Right ventricle myocardium inferior (tissue), 1 donor: ENCODE results near the gene TMEM168. TPM values are rescaled to one million over a fixed set of nuclear protein-coding genes. Genes with fewer than 3 reads are reported as not detected.
A peak's percentile ranks its signal among the peaks of the same experiment; 100 is the strongest.
"Not testable (repeated sequence)": the region's sequence is repeated elsewhere in the genome, so short reads cannot be mapped to it uniquely, and the experiment has no call there.

ENCODE experiments used
- ATAC-seq: fragments of 200-7000 bp; cut with Tn5 transposase; one replicate; pipeline ENCODE4 v1.9.1; 2020; ENCODE audit warnings: mild to moderate bottlenecking, moderate library complexity
- DNase-seq: peaks from one replicate; pipeline ENCODE4 v3.0.0; 2021; ENCODE audit errors: missing footprints
- intact Hi-C: fragments of 100-400 bp; cut with DNase I; formaldehyde crosslinking; loops from one replicate; pipeline ENCODE4 v1.11.0; 2022
- long read RNA-seq: library from polyadenylated mRNA; unstranded; transcript quantifications from one replicate; pipeline ENCODE4 v2.0.0, GENCODE V29; 2021
- total RNA-seq: library from RNA; stranded (reverse); fragmentation: NEBNext Ultra II Directional; extraction: Animal tissue kit (Norgen Biotek cat#: 25700); gene quantifications from one replicate; pipeline ENCODE4 v1.2.1, GENCODE V29; 2021
- donor health status: DM: no; HTN: yes; CAD: no; lungs with severe emphysema.

TMEM168 gene, protein sequence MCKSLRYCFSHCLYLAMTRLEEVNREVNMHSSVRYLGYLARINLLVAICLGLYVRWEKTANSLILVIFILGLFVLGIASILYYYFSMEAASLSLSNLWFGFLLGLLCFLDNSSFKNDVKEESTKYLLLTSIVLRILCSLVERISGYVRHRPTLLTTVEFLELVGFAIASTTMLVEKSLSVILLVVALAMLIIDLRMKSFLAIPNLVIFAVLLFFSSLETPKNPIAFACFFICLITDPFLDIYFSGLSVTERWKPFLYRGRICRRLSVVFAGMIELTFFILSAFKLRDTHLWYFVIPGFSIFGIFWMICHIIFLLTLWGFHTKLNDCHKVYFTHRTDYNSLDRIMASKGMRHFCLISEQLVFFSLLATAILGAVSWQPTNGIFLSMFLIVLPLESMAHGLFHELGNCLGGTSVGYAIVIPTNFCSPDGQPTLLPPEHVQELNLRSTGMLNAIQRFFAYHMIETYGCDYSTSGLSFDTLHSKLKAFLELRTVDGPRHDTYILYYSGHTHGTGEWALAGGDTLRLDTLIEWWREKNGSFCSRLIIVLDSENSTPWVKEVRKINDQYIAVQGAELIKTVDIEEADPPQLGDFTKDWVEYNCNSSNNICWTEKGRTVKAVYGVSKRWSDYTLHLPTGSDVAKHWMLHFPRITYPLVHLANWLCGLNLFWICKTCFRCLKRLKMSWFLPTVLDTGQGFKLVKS
- total RNA-seq: 12.8 TPM
- long read RNA-seq, full-length matches to known transcripts: 7 of 10 reads
- long read RNA-seq, partial matches to known transcripts: 0 of 10 reads
- long read RNA-seq, other reads (novel, unspliced or antisense): 3 of 10 reads

DNA sequence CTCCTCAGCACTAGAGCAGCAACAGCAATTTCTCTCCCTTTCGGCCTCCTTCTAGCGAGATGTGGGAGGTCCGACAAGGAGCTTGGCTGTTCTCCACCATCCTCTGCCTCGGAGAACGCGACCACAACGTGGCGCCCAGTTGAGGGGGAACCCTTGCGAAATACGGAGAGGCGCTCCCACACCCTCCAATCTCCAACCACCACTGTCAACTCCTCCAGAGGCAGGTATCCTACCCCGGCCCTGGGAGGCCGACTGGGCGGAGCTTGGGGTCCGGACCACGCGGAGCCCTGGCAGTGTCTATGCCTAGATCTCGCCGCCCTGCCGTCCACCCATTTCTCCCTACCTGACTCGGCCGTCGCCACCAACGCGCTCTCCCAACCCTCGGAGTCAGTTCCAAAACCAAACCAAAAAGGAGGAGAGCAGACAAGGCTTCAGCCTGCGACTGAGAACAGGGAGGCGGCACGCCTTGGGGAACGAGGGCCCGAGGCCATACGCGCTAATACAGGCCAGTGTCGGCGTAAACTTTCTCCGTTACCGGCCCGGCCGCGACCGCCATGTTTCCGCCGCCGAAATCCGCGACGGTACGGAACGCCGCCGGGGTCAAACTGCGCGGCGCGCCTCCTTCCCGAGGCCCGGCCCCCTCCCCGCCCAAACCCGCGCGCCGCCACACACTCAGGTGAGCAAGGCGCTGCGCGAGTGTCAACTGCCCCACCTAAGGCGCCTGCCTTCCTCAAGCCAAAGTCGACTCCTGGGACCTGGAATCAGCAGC lies at the start of gene TMEM168:
TMEM168 (minus strand) TSS at position 577 of the 769 bp plus-strand sequence. CDS start 5,568 bp downstream, outside the sequence.
- intact Hi-C loops: loop anchor here (5.0 to 10.0 kb wide), 4 partner anchors 85 to 325 kb away; partner anchors contain the start of gene SMIM30
- ATAC-seq (peak; percentile 92), DNase-seq (peak; percentile 93)

DNA sequence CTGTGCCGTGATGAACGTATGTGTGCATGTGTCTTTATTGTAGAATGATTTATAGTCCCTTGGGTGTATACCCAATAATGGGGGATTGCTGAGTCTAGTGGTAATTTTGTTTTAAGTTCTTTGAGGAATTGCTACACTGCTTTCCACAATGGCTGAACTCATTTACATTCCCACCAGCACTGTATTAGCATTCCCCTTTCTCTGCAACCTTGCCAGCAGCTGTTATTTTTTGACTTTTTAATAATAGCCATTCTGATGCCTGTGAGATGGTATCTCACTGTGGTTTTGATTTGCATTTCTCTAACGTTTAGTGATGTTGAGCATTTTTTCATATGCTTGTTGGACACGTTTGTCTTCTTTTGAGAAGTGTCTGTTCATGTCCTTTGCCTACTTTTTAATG lies 45.7 kb upstream of the TMEM168 start:
- intact Hi-C loops, DNase-seq, ATAC-seq: not testable (repeated sequence)

GRCh38 chr7:112833082-112833481 lies 42.9 kb upstream of the TMEM168 start:
- DNase-seq (no peak), ATAC-seq (no peak)
- intact Hi-C loops: no loop called here

DNA sequence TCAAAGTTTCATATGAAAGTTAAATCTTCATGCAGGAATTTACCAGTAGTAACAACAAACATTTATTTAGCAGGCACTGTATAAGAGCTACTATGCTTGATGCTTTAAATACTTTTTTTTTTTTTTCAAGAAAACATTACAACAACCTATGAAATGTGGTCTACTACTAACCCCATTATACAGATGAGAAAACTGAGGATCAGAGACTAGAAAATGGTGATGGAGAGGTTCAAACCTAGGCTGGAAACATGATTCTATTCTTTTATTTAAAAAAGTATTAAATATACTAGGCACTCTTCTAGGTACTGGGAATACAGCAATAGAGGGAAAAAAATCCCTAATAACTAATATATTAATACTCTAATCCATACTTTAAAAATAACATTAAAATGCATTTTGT lies 40.6 kb upstream of the TMEM168 start:
- ATAC-seq: no peak
- intact Hi-C loops: no loop called here

DNA sequence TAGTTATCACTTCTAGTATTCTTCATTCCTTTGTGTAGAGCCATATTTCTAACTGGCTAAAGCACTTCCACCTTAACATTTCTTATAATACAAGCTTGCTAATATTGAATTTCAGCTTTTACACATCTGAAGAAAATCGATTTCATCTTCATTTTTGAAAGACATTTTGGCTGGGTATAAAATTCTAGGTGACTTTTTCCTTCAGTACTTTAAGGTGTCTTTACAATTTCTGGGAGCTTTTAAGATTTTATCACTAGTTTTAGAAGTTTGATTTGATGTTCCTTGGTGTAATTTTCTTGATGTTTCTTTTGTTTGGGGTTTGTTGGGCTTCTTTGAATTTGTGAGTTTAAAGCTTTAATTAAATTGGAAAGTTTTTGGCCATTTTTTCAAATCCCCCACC lies 38.5 kb upstream of the TMEM168 start:
- ATAC-seq (no peak), DNase-seq (no peak)
- intact Hi-C loops: no loop called here

More for the DNA sequence above, 40.6 kb upstream of the TMEM168 start:
- DNase-seq: no peak

GRCh38 chr7:112821345-112821744 lies 31.2 kb upstream of the TMEM168 start:
- ATAC-seq (no peak), DNase-seq (no peak)
- intact Hi-C loops: no loop called here

GRCh38 chr7:112819536-112819935 lies 29.3 kb upstream of the TMEM168 start:
- ATAC-seq: no peak
- intact Hi-C loops: no loop called here
- no peak for DNase-seq

- intact Hi-C loops: no loop called here
- ATAC-seq (no peak), DNase-seq (no peak)
These were observed 16.0 kb upstream of the TMEM168 start for GRCh38 chr7:112806156-112806555.

- no peak for ATAC-seq
- intact Hi-C loops: no loop called here
- DNase-seq: no peak
These were observed 12.2 kb upstream of the TMEM168 start for GRCh38 chr7:112802406-112802805.

DNA sequence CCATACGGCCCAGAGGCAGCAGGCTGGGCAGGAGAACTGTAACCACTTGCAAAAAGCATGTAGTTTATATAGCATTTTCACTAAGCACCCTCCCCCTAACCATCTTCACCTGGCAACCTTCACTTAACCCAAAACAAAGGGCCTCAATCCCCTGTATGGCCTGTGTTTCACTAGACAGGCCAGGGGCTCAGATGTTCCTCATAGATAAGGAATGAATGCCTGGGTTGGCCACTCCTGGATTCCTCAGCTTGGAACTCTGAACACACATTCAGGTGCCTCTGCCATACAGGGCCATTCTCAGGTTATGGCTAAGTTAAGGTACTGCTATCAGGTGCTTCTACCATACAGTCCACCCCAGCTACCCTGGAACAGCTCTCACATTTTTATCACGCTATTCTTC lies 10.3 kb upstream of the TMEM168 start:
- DNase-seq: no peak
- intact Hi-C loops: no loop called here
- no peak for ATAC-seq

DNA sequence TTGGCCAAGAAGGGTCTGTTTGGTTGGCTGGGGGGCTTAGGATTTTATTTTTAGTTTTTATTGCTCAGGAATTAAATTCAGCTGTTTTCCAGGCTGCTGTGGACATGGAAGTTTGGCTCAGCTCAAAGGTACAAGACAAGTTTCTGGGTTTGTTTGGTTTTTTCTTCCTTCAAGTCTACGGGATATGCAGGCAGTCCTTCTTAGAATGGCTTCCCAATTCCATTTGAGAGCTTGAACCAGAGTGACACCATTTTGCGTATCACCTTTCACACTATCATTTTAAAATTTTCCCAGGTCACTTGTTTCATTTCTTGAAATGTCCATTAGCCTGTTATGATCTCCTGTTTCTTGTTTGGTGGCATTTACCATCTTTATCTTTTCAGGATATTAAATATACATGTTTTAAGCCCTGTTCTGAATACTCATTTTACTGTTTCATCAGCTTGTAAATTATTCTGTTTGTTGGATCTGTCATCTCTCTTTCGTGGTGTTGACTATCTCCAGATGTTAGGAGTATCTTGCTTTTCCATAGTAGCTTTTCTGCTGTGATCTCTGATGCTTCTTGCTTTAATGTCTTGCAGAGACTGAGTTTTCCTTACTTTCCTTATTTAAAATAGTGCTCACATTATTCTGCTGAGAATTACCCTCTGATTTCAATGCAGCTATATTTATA lies 9.4 kb upstream of the TMEM168 start:
- intact Hi-C loops: loop anchor here (10.0 kb wide), 3 partner anchors 75 to 315 kb away; partner anchors contain the start of gene SMIM30
- ATAC-seq (no peak), DNase-seq (no peak)

GRCh38 chr7:112798274-112799159 lies 8.3 kb upstream of the TMEM168 start:
- ATAC-seq: no peak
- DNase-seq: no peak
- intact Hi-C loops: loop anchor here (10.0 kb wide), 3 partner anchors 76 to 316 kb away; partner anchors contain the start of gene SMIM30

DNA sequence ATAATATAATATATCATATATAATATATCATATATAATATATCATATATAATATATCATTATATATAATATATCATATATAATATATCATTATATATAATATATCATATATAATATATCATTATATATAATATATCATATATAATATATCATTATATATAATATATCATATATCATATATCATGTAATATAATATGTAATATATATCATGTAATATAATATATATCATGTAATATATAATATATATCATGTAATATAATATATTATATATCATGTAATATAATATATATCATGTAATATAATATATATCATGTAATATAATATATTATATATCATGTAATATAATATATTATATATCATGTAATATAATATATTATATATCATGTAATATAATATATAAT lies 6.4 kb upstream of the TMEM168 start:
- not testable (repeated sequence) for ATAC-seq, DNase-seq
- intact Hi-C loops: loop anchor here (10.0 kb wide), 3 partner anchors 78 to 318 kb away; partner anchors contain the start of gene SMIM30

GRCh38 chr7:112792441-112792840 lies 2.2 kb upstream of the TMEM168 start:
- intact Hi-C loops: loop anchor here (10.0 kb wide), 3 partner anchors 82 to 322 kb away; partner anchors contain the start of gene SMIM30
- DNase-seq: no peak
- ATAC-seq: no peak

DNA sequence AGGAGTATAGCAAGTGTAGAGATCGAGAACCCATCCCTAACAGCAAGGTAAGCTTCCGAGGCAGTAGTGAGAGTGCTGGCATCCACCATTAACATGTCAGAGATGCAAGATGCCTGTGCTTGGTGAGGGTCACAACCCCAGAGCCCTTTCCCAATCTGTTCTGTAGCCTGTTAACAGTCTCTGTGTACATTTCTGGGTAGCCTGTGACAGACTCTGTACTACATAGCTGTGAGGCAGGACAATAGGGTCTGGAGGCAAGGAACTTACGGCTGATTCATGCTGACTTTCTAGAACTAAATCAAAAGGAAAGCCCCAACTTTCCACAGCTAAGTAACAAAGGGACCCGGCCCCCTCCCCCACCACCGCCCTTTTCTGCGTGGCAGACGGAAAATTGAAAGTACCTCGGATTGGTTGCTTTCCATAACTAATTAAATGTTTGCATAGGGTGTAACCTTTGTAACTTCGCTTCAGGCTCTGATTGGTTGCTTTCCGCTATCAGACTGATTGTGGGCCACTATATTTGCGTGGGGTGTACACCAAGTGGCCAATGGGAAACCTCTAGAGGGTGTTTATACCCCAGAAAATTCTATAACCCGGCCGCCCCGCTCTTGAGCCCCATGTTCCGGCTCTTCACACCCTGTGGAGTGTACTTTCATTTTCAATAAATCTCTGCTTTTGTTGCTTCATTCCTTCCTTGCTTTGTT lies 1.4 kb upstream of the TMEM168 start:
- intact Hi-C loops: loop anchor here (10.0 kb wide), 3 partner anchors 83 to 323 kb away; partner anchors contain the start of gene SMIM30
- DNase-seq (no peak), ATAC-seq (no peak)

DNA sequence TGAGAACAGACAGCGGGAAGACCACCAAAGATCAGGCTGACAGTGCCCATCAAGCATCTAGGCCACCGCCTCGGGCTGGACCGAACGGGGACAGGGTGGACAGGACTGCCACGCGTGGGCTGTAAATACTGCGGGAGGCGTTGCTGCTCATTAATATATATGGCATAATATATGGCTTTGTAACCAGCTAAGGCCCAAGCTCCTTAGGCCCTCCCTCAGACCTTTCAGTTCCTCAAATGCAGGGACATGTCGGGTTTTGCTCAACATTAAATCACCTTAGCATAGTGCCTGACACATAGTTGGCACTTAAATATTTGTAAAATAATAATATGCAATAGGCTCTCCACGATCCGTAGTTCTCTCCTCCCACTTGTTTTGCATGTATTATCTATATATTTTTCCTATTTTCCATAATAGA lies 402 bp upstream of the TMEM168 start:
- DNase-seq (no peak), ATAC-seq (peak; percentile 37)
- intact Hi-C loops: loop anchor here (10.0 kb wide), 3 partner anchors 84 to 324 kb away; partner anchors contain the start of gene SMIM30
